B cell (primary cell): Measurements from ENCODE around the gene DCLK1. TPM values are rescaled to one million over a fixed set of nuclear protein-coding genes. Genes with fewer than 3 reads are reported as not detected.

Experiments used
- ATAC-seq: fragments of 200-7000 bp; cut with Tn5 transposase; one replicate; pipeline ENCODE4 v1.10.0; 2021; ENCODE audit warnings: low read depth, mild to moderate bottlenecking, moderate number of reproducible peaks, moderate library complexity
- CTCF ChIA-PET: fragments of 350-600 bp; sonication (Branson Sonifier 250); formaldehyde crosslinking; loops from one replicate; lab custom pipeline; 2021; ENCODE audit warnings: antibody characterized with exemption, inconsistent platforms; lab: Charles Lee
- POLR2A ChIA-PET: fragments of 350-600 bp; sonication (Branson Sonifier 250); formaldehyde crosslinking; loops from one replicate; lab custom pipeline; 2021; ENCODE audit warnings: antibody characterized with exemption; lab: Charles Lee
- DNase-seq: peaks from one replicate; pipeline ENCODE4 v3.0.0; 2013
- H2AFZ ChIP-seq: 2 replicates; pipeline ENCODE4 v1.6.1; 2012; ENCODE audit warnings: mild to moderate bottlenecking, low read depth, low read length; ENCODE audit not compliant: insufficient read depth, poor library complexity, severe bottlenecking
- H3K27ac ChIP-seq, 2 donors: 1 replicate in 1 of 2; 2 replicates in 1 of 2; pipeline ENCODE4 v1.5.1; 2012 to 2013; ENCODE audit warnings: low read length in 2 of 2, mild to moderate bottlenecking in 2 of 2, moderate library complexity in 1 of 2
- H3K27me3 ChIP-seq, 4 experiments: fragments of 200-600 bp in 1 of 4; sonication (generic) in 1 of 4; replicated peaks in 1 of 4; 1 replicate in 2 of 4; 2 replicates in 2 of 4; pipeline versions ENCODE4 v1.6.1 to v1.7.0; 2013 to 2016; ENCODE audit warnings: low read length in 3 of 4, mild to moderate bottlenecking in 2 of 4, mixed read lengths in 1 of 4, moderate library complexity in 1 of 4; ENCODE audit not compliant: insufficient read depth in 4 of 4, control insufficient read depth in 3 of 4; ENCODE audit errors: control extremely low read depth in 1 of 4
- H3K36me3 ChIP-seq, 2 experiments: replicated peaks in 1 of 2; 1 replicate in 1 of 2; 2 replicates in 1 of 2; pipeline versions ENCODE4 v1.6.1 to v1.7.1; 2013; ENCODE audit warnings: low read length in 1 of 2; ENCODE audit not compliant: insufficient read depth in 2 of 2, control insufficient read depth in 1 of 2; ENCODE audit errors: control extremely low read depth in 1 of 2, extremely low read depth in 1 of 2
- H3K4me1 ChIP-seq, 2 donors: fragments of 200-600 bp in 1 of 2; sonication (generic) in 1 of 2; 1 replicate in 1 of 2; 2 replicates in 1 of 2; pipeline versions ENCODE4 v1.5.1 to v1.6.1; 2013 to 2017; ENCODE audit warnings: low read length in 2 of 2; ENCODE audit not compliant: control insufficient read depth in 2 of 2, insufficient read depth in 2 of 2
- H3K4me2 ChIP-seq: replicated peaks from 2 replicates; pipeline ENCODE3; 2012; ENCODE audit warnings: mild to moderate bottlenecking, low read depth, low read length; ENCODE audit not compliant: poor library complexity, severe bottlenecking
- H3K4me3 ChIP-seq, 5 experiments: fragments of 200-600 bp in 1 of 5; sonication (generic) in 1 of 5; 1 replicate in 3 of 5; 2 replicates in 2 of 5; pipeline versions ENCODE4 v1.5.1 to v1.7.0; 2011 to 2016; ENCODE audit warnings: low read length in 4 of 5, mild to moderate bottlenecking in 4 of 5, low read depth in 2 of 5, control low read depth in 1 of 5, moderate library complexity in 1 of 5; ENCODE audit not compliant: insufficient read depth in 1 of 5; ENCODE audit errors: control extremely low read depth in 1 of 5, extremely low read depth in 1 of 5
- H3K79me2 ChIP-seq: fragments of 200-600 bp; sonication (generic); one replicate; pipeline ENCODE4 v1.6.0; 2016; ENCODE audit warnings: low read length; ENCODE audit not compliant: control insufficient read depth, insufficient read depth
- H3K9ac ChIP-seq: fragments of 200-600 bp; sonication (generic); 2 replicates; pipeline ENCODE4 v1.6.1; 2017; ENCODE audit warnings: mild to moderate bottlenecking, low read length, moderate library complexity
- H3K9me3 ChIP-seq, 3 donors: one replicate each; pipeline versions ENCODE4 v1.6.1 to v1.7.1; 2013; ENCODE audit warnings: low read length in 2 of 3; ENCODE audit not compliant: control insufficient read depth in 2 of 3, insufficient read depth in 1 of 3; ENCODE audit errors: control extremely low read depth in 1 of 3
- H4K20me1 ChIP-seq: 2 replicates; pipeline ENCODE4 v1.6.0; 2012; ENCODE audit warnings: mild to moderate bottlenecking, low read length; ENCODE audit not compliant: insufficient read depth, control insufficient read depth, poor library complexity, severe bottlenecking
- H3K27ac Mint-ChIP-seq: one replicate; pipeline ENCODE4 v1.8.0; 2021; ENCODE audit warnings: mixed read lengths
- H3K27me3 Mint-ChIP-seq: one replicate; pipeline ENCODE4 v1.8.0; 2021; ENCODE audit warnings: mixed read lengths
- H3K4me1 Mint-ChIP-seq: one replicate; pipeline ENCODE4 v1.8.0; 2021; ENCODE audit warnings: mixed read lengths
- H3K4me3 Mint-ChIP-seq: one replicate; pipeline ENCODE4 v1.8.0; 2021; ENCODE audit warnings: mixed read lengths
- H3K9me3 Mint-ChIP-seq: one replicate; pipeline ENCODE4 v1.8.0; 2022; ENCODE audit warnings: mixed read lengths; ENCODE audit not compliant: insufficient read depth
- EZH2 ChIP-seq: IDR thresholded peaks from 2 replicates; pipeline ENCODE4 v1.6.1; 2012; ENCODE audit warnings: borderline replicate concordance, low read depth, mild to moderate bottlenecking, moderate library complexity, low read length; ENCODE audit not compliant: insufficient read depth, poor library complexity, severe bottlenecking
- WGBS: methylation state at CpG from one replicate; pipeline ENCODE4 v1.1.5; 2013; ENCODE audit warnings: missing lambda C conversion rate; ENCODE audit not compliant: insufficient coverage; 5-methylcytosine and 5-hydroxymethylcytosine counted together
- intact Hi-C: fragments of 100-400 bp; cut with micrococcal nuclease; formaldehyde crosslinking; loops from one replicate; pipeline ENCODE4 v1.10.0; 2022
- polyA plus RNA-seq: library from polyadenylated mRNA; depleted of rRNA; stranded (reverse); fragments of >200 nt; gene quantifications from 2 replicates; pipeline ENCODE4 v1.2.3, GENCODE V29; 2012
- total RNA-seq, 2 donors: library from RNA; stranded (reverse); fragments of 120-200 nt in 1 of 2; gene quantifications; 1 replicate in 1 of 2; 2 replicates in 1 of 2; pipeline versions ENCODE4 v1.2.3 to v1.2.4, GENCODE V29; 2013 to 2022
- TF ChIP-seq, protein P1 (sequence below): fragments of 200-600 bp; IDR thresholded peaks from one replicate; pipeline ENCODE4 v1.8.0; 2022; ENCODE audit warnings: antibody characterized with exemption, mild to moderate bottlenecking

Gene DCLK1
- total and polyA plus RNA-seq, 2 donors (not counting 1 experiment from before 2014, with no cell fraction given): not detected

DNA sequence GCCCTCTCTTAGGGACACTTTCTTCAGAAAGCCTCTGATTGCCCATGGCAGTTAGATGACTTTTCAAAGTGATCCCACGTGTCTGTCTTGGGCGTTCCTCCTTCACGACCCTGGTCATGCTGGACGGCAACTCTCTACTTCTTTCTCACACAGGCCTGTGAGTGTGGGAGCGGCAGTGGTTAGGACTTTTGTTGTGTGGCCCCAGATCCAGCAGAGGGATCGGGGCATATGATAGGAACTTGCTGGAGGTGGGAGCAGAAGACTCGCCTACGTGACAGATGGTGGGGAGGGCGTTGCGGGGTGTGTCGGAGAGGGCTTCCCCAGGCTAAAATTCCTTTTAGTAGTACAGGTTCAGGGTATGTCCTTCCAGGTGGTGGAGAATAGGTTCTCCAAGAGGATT is 365.2 kb downstream of the DCLK1 start:
- H3K79me2 ChIP-seq: no peaks in the 10 kb centered on the region
- H3K4me3 ChIP-seq: no peak overlapping the region
- no peak for DNase-seq
- H3K4me2 ChIP-seq: no peak overlapping the region
- no peaks in the 10 kb centered on the region for H3K27me3 ChIP-seq
- no peak for ATAC-seq
- WGBS: 91% methylated on average over 9 of the region's 11 CpGs
- no peak overlapping the region for H3K9ac ChIP-seq
- no peaks in the 10 kb centered on the region for H4K20me1 ChIP-seq
- TF ChIP-seq EZH2: no peak
- TF ChIP-seq, protein P1, sequence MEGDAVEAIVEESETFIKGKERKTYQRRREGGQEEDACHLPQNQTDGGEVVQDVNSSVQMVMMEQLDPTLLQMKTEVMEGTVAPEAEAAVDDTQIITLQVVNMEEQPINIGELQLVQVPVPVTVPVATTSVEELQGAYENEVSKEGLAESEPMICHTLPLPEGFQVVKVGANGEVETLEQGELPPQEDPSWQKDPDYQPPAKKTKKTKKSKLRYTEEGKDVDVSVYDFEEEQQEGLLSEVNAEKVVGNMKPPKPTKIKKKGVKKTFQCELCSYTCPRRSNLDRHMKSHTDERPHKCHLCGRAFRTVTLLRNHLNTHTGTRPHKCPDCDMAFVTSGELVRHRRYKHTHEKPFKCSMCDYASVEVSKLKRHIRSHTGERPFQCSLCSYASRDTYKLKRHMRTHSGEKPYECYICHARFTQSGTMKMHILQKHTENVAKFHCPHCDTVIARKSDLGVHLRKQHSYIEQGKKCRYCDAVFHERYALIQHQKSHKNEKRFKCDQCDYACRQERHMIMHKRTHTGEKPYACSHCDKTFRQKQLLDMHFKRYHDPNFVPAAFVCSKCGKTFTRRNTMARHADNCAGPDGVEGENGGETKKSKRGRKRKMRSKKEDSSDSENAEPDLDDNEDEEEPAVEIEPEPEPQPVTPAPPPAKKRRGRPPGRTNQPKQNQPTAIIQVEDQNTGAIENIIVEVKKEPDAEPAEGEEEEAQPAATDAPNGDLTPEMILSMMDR: no peak
- Mint-ChIP-seq H3K27me3 (no peaks in the 10 kb centered on the region), H3K4me1 (no peaks in the 10 kb centered on the region), H3K4me3 (no peak overlapping the region), H3K27ac (no peak overlapping the region), H3K9me3 (no peaks in the 10 kb centered on the region)
- CTCF ChIA-PET: no interaction called here
- no peaks in the 10 kb centered on the region for H3K36me3 ChIP-seq
- POLR2A ChIA-PET: no interaction called here
- peaks cover 0 to 5% (median 1%) of the 10 kb centered on the region in 3 donors for H3K9me3 ChIP-seq
- H2AFZ ChIP-seq: no peak overlapping the region
- intact Hi-C loops: no loop called here
- no peak overlapping the region for H3K27ac ChIP-seq
- no peaks in the 10 kb centered on the region for H3K4me1 ChIP-seq

- Histone ChIP-seq H3K9ac (no peak overlapping the region), H2AFZ (no peak overlapping the region), H3K79me2 (no peaks in the 10 kb centered on the region), H4K20me1 (no peaks in the 10 kb centered on the region), H3K9me3 (peaks cover 0 to 5% (median 1%) of the 10 kb centered on the region in 3 donors), H3K4me3 (no peak overlapping the region), H3K27me3 (no peaks in the 10 kb centered on the region), H3K36me3 (no peaks in the 10 kb centered on the region), H3K4me1 (no peaks in the 10 kb centered on the region), H3K4me2 (no peak overlapping the region), H3K27ac (no peak overlapping the region)
- no peak overlapping the region for H3K4me3 Mint-ChIP-seq
- 92% methylated on average over 4 of the region's 5 CpGs for WGBS
- DNase-seq (no peak), ATAC-seq (no peak)
- TF ChIP-seq, protein P1: no peak
- no peak for TF ChIP-seq EZH2
- no peaks in the 10 kb centered on the region for H3K27me3 Mint-ChIP-seq
- no peak overlapping the region for H3K27ac Mint-ChIP-seq
- intact Hi-C loops: no loop called here
- ChIA-PET POLR2A (no interaction called here), CTCF (no interaction called here)
- H3K9me3 Mint-ChIP-seq: no peaks in the 10 kb centered on the region
- H3K4me1 Mint-ChIP-seq: no peaks in the 10 kb centered on the region
These were observed 365.8 kb downstream of the DCLK1 start for GRCh38 chr13:35765366-35765765.
